GM12892 (cell line): ENCODE results near the gene FOXB2.

Source experiments
- DNase-seq: peaks from one replicate; pipeline ENCODE4 v3.0.0; 2011; ENCODE audit not compliant: insufficient read length
- FAIRE-seq: peaks from 2 replicates; lab custom pipeline; 2011; peaks lifted over from hg19 to GRCh38; lab: Jason Lieb, UNC
- POLR2A ChIP-seq: IDR thresholded peaks from 2 replicates; pipeline ENCODE4 v1.6.1; 2011; ENCODE audit warnings: low read depth, low read length, control low read depth
- POLR2AphosphoS5 ChIP-seq: IDR thresholded peaks from 2 replicates; pipeline ENCODE4 v1.6.1; 2011; ENCODE audit warnings: low read depth, low read length, control low read depth
- TAF1 ChIP-seq: IDR thresholded peaks from 2 replicates; pipeline ENCODE4 v1.6.1; 2011; ENCODE audit warnings: low read depth, mild to moderate bottlenecking, control low read depth, low read length, borderline replicate concordance

The FOXB2 gene

GRCh38 chr9:77017505-77017894, 2.0 kb upstream of the FOXB2 start:
- no peak for DNase-seq
- FAIRE-seq = no peak
- TF ChIP-seq POLR2AphosphoS5 (no peak), TAF1 (no peak), POLR2A (no peak)

GRCh38 chr9:77018058-77018968, 1.1 kb upstream of the FOXB2 start:
- no peak for DNase-seq
- FAIRE-seq = no peak
- TF ChIP-seq POLR2A = no peak
- TF ChIP-seq TAF1 = no peak
- TF ChIP-seq POLR2AphosphoS5 = no peak

- TF ChIP-seq POLR2AphosphoS5 (no peak), POLR2A (no peak), TAF1 (no peak)
- no peak for DNase-seq
- no peak for FAIRE-seq
Observed at GRCh38 chr9:77018969-77019235, 553 bp upstream of the FOXB2 start.

- no peak for FAIRE-seq
- no peak for DNase-seq
- TF ChIP-seq TAF1 (no peak), POLR2AphosphoS5 (no peak), POLR2A (no peak)
Observed at GRCh38 chr9:77019926-77020412, 514 bp downstream of the FOXB2 start.

GRCh38 chr9:77020413-77021290, 1.2 kb downstream of the FOXB2 start:
- no peak for DNase-seq
- TF ChIP-seq TAF1 (no peak), POLR2AphosphoS5 (no peak), POLR2A (no peak)
- no peak for FAIRE-seq

- DNase-seq = no peak
- no peak for FAIRE-seq
Observed at GRCh38 chr9:77021291-77021894, 1.9 kb downstream of the FOXB2 start.

GRCh38 chr9:77021922-77022782, 2.7 kb downstream of the FOXB2 start:
- TF ChIP-seq POLR2AphosphoS5 = no peak
- no peak for TF ChIP-seq TAF1
- TF ChIP-seq POLR2A = no peak
- DNase-seq = no peak
- no peak for FAIRE-seq

More at GRCh38 chr9:77021291-77021894, 1.9 kb downstream of the FOXB2 start:
- TF ChIP-seq POLR2A (no peak), TAF1 (no peak), POLR2AphosphoS5 (no peak)

- TF ChIP-seq POLR2A (no peak), TAF1 (no peak), POLR2AphosphoS5 (no peak)
- DNase-seq (no peak), FAIRE-seq (no peak)
Observed at GRCh38 chr9:77022783-77023440, 3.5 kb downstream of the FOXB2 start.

GRCh38 chr9:77023726-77024125, 4.3 kb downstream of the FOXB2 start:
- FAIRE-seq (no peak), DNase-seq (no peak)
- no peak for TF ChIP-seq TAF1
- no peak for TF ChIP-seq POLR2AphosphoS5
- no peak for TF ChIP-seq POLR2A

GRCh38 chr9:77024776-77025545, 5.5 kb downstream of the FOXB2 start:
- FAIRE-seq (no peak), DNase-seq (no peak)
- TF ChIP-seq TAF1 = no peak
- TF ChIP-seq POLR2AphosphoS5 = no peak
- TF ChIP-seq POLR2A = no peak
